ENCODE measurements around the gene CCL13.

DNA sequence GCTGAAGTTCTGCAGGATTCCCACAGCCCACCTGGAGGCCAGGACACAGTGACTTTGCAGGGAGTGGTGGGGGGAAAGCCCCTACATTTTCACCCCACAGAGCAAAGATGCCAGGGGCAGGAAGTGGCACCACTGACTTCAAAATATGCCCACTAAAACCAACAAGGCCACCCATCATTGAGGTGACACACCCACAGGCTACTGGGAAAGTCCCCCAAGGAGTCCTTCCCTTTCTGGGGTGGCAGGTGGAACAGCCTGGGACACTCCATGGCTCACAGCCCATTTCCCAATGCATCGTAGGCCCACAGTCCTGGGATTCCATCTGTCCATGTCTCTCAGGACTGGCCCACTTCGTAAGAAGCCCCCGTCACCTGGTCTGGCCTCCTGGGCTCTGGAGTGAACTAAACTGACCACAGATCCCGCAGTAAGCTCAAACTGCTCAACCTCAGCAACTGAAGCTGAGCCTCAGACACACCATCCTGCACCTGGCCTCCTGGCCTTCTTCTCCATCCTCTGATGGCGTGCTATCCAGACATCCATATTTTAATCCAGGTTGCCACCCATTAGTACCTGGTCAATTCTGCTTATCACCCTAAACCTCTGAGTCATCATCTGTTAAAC is 14.2 kb downstream of the CCL13 start:
- TF ChIP-seq POLR2A (IDR thresholded peaks at IDR 0.05): no peak
- TF ChIP-seq, protein P1, sequence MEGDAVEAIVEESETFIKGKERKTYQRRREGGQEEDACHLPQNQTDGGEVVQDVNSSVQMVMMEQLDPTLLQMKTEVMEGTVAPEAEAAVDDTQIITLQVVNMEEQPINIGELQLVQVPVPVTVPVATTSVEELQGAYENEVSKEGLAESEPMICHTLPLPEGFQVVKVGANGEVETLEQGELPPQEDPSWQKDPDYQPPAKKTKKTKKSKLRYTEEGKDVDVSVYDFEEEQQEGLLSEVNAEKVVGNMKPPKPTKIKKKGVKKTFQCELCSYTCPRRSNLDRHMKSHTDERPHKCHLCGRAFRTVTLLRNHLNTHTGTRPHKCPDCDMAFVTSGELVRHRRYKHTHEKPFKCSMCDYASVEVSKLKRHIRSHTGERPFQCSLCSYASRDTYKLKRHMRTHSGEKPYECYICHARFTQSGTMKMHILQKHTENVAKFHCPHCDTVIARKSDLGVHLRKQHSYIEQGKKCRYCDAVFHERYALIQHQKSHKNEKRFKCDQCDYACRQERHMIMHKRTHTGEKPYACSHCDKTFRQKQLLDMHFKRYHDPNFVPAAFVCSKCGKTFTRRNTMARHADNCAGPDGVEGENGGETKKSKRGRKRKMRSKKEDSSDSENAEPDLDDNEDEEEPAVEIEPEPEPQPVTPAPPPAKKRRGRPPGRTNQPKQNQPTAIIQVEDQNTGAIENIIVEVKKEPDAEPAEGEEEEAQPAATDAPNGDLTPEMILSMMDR (IDR thresholded peaks at IDR 0.05): no peak

Measured in adrenal gland (tissue), 5 donors.